Dermis microvascular lymphatic vessel endothelial cell (primary cell): ENCODE results near the gene PLPP3. TPM values are rescaled to one million over a fixed set of nuclear protein-coding genes. Genes with fewer than 3 reads are reported as not detected.

ENCODE experiments used
- DNase-seq, 2 donors: peaks; one replicate each; pipeline versions ENCODE4 v3.0.0 to v3.0.0-alpha.2; 2010; ENCODE audit warnings: low read depth in 2 of 2
- total RNA-seq: library from RNA; depleted of rRNA; stranded (reverse); fragments of >200 nt; gene quantifications from 2 replicates; pipeline ENCODE4 v1.2.1, GENCODE V29; 2014

Gene PLPP3
- total RNA-seq, 1 donor from 2014 or later = 22.6 TPM

DNA sequence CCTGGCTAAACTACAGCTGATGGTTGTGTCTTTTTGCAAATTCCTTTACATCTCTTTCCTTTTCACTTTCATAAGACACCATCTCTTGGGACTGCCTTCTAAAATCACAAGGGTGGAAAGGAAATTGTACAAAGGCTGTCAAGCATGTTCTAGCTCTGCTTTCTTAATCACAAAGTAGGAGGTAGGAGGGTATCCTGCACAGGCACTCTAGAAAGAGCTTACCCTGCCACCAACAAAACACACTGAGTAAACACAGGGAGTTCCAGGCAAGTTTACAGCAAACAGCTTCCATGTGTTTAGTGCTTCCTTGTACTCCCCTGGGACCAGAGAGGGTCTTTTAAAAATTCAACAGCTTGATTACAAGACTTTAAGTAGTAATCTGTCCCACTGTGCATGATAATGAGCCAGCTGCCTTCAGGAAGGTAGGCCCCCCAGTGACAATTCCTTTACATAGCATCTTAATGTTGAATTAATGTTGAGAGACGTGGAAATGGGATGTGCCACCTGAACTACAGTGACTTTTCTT, 2.4 kb downstream of the PLPP3 start:
- peak in 1 of 2 donors; percentile 56 for DNase-seq

GRCh38 chr1:56575865-56576264, 3.5 kb downstream of the PLPP3 start:
- DNase-seq = peak in 1 of 2 donors; percentile 27

DNA sequence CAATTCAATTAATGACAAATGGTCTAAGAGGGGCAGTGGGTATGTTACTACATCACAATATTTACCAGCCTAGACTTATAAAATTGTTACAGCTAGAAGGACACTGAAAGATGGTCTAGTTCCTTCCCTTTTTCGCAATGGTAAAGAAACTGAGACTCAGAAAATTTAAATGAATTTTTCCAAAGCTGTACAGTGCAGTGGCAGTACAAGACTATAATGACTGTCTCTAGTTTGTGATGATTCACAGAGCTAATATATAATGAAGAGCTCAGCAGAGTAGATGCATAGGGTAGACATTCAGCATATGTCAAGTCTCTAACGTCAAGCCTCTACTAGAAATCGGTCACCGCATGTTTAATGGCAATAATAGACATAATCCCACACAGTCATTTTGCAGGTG, 4.6 kb downstream of the PLPP3 start:
- DNase-seq = no peak

DNA sequence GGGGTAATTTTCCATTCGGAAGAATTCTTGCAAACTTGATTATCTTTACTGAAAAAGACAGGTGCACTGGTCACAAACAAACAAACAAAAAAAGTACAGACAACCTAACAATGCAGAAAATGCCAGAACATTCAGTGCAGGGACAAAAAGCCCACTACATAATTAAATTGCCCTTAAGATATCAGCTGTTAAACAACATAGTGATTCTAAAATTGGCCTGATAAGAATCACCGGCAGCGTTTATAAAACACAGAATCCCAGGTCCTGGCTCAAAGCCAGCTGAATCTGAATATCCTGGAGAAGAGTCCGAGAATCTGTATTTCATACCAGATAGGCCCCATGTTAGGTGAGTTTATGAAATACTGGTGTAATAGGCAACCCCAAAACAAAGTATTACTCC, 6.1 kb downstream of the PLPP3 start:
- DNase-seq = peak in 1 of 2 donors; percentile 56

DNA sequence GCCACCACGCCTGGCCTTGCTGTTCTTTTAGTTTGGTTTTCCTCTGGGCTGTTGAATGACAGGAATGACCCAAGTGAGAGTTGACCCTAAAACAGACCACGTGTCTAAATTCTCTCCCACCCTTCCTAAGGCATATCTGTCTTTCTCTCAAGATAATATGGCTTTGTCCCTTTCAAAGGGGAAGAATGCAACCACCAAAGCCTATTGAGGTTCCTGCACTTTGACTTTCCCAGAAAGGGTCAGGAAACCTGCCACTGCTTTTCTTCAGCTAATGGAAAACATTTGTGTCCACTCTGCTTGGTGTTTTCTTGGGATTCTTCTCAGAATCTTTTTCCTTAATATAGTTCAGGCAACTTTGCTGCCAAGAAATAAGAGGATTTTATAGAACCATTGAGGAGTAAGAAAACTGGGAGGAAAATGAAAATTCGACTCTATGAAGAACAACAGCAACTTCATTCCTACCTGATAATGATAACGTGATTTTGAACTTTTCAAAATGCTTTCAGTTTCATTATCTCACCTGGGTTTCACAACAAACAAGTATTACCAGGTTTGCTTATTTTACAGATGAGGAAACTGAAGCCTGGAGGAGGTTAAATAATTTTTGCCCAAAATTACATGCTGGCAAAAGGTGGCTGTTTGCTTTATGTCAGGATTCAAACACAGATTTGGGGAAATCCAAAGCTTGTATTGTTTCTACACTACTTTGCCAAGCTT, 6.9 kb downstream of the PLPP3 start:
- no peak for DNase-seq

DNA sequence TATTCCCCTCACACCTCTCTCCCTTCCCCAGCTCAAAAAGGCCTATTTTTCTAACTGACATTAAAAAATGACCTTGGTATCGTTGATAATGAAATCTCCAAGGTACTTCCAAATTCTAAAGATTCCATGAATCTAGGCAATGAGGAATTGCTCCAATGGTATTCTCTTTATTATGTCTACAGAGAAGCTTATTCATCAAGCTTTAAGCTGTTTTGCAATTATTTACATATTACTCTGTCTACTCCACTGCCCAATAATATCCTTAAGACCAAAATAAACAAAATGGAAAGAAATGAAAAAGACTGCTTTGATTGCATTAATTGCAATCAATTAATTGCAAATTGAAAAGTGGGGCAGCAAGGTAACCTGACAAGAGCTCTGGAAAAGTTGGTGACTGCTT, 7.9 kb downstream of the PLPP3 start:
- DNase-seq = no peak

DNA sequence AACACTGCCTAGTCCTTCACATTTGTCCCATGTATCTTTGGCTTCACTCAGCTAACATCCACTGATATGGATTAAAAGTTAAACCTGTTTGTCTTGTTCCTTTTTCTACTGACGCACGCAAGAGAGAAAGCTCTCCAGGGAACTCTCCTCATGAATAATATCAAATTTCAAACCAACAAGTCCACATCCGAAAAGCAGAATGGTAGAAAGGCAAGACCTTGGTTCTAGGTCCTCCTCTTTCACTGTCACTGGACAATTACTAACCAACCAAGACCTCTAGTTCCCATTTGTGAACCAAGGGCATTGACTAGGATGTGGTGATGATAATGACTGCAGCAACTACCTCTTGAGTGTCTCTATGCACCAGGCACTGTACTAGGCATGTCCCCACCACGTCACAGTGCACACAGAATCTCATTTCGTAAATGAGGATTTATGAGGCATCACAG, 8.4 kb downstream of the PLPP3 start:
- no peak for DNase-seq

DNA sequence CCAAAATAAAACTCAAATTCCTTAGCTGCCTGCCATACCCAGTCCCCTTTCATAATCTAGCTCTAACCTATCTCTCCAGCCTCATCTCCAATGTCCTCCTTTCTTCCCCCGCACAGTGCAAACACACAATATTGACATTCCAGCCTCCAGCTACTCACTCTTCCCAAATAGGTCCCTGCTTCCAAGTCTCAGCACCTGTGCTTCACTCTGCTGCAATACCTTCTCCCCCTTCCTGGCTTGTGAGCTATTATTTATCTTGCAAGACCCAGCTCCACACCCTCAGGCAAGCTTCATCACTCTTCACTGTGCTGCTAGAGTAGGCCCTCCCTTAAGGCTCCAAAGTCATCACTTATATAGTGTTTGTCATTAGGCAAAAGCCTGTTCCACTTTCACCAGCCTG, 9.7 kb downstream of the PLPP3 start:
- no peak for DNase-seq

- no peak for DNase-seq
Measured at GRCh38 chr1:56566994-56567393, 12.4 kb downstream of the PLPP3 start.

- DNase-seq = no peak
Measured at GRCh38 chr1:56566061-56566744, 13.2 kb downstream of the PLPP3 start.

GRCh38 chr1:56564615-56565014, 14.7 kb downstream of the PLPP3 start:
- no peak for DNase-seq

DNA sequence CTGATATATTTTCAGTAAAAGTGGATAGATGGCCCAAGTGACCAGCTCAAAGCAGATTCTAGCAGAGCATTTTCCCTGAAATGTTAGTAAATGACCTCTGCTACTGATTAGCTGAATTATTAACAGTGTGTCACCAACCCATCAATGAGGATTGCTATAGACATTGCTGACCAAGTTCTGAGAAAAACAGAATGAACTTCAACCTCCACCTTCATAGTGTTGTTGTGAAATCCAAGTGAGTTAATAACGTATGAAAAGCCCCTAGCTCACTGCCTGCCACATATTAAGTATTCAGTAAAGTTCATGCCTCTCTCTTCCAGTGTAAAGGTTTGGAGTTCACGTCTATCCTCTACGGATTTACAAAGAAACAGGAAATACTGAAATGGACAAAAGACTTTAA, 15.8 kb downstream of the PLPP3 start:
- DNase-seq = no peak

- no peak for DNase-seq
Measured at GRCh38 chr1:56562891-56563452, 16.4 kb downstream of the PLPP3 start.

DNA sequence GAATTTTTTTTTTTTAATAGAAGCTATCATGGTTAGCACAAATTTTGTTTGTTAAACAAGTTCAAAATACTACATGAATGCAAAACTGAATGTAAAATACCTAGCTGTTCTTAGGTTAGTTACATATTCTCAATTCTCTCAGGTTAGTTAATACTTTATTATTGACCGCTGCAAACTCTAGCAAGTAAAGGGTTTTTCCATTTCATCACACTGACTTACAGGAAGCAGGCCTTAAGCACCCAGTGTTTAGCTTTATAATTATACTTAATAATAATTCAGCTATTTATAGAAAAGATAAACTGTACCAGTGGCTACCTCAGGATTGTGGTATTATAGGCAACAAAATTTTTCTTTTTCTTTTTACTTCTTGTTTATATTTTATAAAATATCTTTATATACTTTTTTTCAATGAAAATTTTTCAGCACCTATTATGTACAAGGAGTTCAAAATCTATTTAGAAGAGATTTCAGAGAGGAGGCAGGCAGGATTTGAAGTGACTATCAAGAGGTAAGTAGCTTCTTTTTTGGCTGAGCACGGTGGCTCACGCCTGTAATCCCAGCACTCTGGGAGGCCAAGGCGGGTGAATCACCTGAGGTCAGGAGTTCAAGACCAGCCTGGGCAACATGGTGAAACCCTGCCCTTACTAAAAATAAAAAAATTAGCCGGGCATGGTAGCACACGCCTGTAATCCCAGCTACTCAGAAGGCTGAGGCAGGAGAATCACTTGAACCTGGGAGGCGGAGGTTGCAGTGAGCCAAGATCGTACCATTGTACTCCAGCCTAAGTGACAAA, 17.9 kb downstream of the PLPP3 start:
- no peak for DNase-seq

DNA sequence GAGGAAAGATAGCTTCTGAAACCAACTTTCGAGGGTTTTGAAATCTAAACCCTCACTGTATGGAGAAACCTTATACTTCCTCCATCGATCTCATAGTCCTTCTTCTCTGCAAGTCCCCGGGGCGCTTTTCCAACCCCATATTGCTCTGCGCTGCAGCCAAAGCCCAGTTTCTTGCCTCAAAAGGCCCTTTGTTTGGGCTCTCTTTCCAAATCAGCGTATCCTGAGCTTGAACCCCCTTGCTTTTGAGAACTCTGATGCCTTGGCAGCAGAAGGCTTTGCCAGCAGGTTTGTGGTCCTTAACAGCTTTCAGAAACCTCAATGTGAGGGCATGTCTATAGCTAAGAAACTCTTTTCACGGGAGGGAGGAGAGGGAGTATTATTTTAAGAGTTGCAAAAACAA, 21.6 kb downstream of the PLPP3 start:
- DNase-seq = no peak

DNA sequence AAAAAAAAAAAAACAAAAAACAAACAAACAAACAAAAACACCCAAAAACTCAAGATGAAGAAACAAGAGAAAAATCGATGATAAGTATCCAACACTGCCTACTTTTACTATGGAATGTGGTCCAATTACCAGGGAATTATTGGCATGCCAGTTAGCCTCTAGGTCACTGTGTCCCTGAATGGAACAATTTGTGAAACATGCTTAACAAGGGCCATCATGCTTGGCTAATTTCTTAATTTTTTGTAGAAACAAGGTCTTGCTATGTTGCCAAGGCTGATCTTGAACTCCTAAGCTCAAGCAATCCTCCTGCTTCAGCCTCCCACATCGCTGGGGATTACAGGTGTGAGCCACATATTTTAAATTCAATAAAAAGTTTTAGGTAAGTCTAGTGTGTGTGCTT, 23.9 kb downstream of the PLPP3 start:
- no peak for DNase-seq

DNA sequence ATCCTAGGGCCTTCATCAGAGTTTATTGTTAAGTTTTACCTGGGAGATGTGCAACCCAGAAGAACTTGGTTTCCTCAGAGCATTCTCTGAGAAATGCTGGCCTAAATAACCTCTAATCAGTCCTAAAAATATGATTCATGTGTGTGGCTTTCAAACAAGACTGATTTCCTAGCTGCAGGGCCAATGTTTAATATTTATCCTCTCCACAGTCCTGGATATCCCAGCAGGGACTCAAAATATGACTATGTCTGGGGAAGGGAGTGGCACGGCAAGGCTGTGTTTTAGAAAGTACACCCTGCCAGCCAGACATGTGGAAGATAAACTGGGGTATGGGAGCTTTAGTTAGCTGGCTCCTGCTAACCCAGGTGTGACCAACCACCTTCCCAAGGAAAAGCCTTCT, 26.3 kb downstream of the PLPP3 start:
- DNase-seq = no peak

DNA sequence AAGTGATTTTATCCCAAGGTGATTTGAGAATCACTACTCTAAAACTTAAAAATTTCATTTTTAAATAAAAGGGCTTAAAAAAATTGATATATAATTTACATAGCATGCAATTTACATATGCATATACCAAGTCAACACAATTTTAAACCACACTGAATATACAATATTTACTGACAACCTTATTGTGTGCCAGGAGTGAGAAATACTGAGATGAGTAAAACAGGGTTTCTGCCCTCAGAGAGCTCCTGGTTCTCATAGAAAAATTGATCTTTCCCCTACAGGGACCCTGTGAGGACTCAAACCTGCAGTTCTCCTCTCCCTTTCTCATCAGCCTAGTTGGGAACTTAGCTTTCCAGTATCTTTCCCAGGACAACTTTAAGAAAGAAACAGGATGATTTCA, 27.0 kb downstream of the PLPP3 start:
- DNase-seq = no peak

- DNase-seq = no peak
Measured at GRCh38 chr1:56551691-56552090, 27.7 kb downstream of the PLPP3 start.

GRCh38 chr1:56550859-56551188, 28.5 kb downstream of the PLPP3 start:
- no peak for DNase-seq

- DNase-seq = peak in 1 of 2 donors; percentile 48
Measured at GRCh38 chr1:56550138-56550858, 29.1 kb downstream of the PLPP3 start.
